Vagina (tissue), 2 donors: ENCODE results near the gene PARD3. TPM values are rescaled to one million over a fixed set of nuclear protein-coding genes. Genes with fewer than 3 reads are reported as not detected.

Experiments used
- DNase-seq, 2 donors: peaks; one replicate each; pipeline ENCODE4 v3.0.0-alpha.2; 2017; ENCODE audit errors: extremely low spot score in 2 of 2
- H3K27ac ChIP-seq: fragments of 200-600 bp; sonication (generic); one replicate; pipeline ENCODE4 v1.5.1; 2019
- H3K27me3 ChIP-seq: fragments of 200-600 bp; sonication (generic); one replicate; pipeline ENCODE4 v1.5.1; 2019
- H3K36me3 ChIP-seq, 2 donors: fragments of 200-600 bp; sonication (generic); one replicate each; pipeline ENCODE4 v1.5.1; 2017 to 2019
- H3K4me1 ChIP-seq: fragments of 200-600 bp; sonication (generic); one replicate; pipeline ENCODE4 v1.5.1; 2019
- H3K4me3 ChIP-seq, 2 donors: fragments of 200-600 bp; sonication (generic); 1 replicate in 1 of 2; 2 replicates in 1 of 2; pipeline ENCODE4 v1.5.1; 2016 to 2019
- H3K9me3 ChIP-seq: fragments of 200-600 bp; sonication (generic); one replicate; pipeline ENCODE4 v1.5.1; 2019
- POLR2A ChIP-seq, 2 donors: fragments of 450-650 bp; IDR thresholded peaks; one replicate each; pipeline ENCODE4 v1.6.1; 2017; ENCODE audit warnings: antibody characterized with exemption in 2 of 2, mild to moderate bottlenecking in 2 of 2, moderate library complexity in 2 of 2
- POLR2AphosphoS5 ChIP-seq, 2 donors: sonication (generic); formaldehyde crosslinking; IDR thresholded peaks; one replicate each; pipeline ENCODE4 v1.9.0; 2017; ENCODE audit warnings: antibody characterized with exemption in 2 of 2, mild to moderate bottlenecking in 2 of 2, low read depth in 1 of 2; ENCODE audit not compliant: insufficient read depth in 1 of 2
- intact Hi-C: fragments of 100-400 bp; cut with DNase I; formaldehyde crosslinking; loops from one replicate; pipeline ENCODE4 v1.15.1; 2023
- total RNA-seq: library from RNA; depleted of rRNA; stranded (reverse); fragments of >200 nt; gene quantifications from one replicate; pipeline ENCODE4 v1.2.3, GENCODE V29; 2016
- TF ChIP-seq, protein P1 (sequence below), 3 experiments: fragments of 450-650 bp in 2 of 3; fragments of 200-600 bp in 1 of 3; sonication (generic) in 1 of 3; IDR thresholded peaks; one replicate each; pipeline ENCODE4 v1.5.1; 2017 to 2019; ENCODE audit warnings: antibody characterized with exemption in 3 of 3, mild to moderate bottlenecking in 2 of 3, moderate library complexity in 2 of 3

Gene PARD3
- total RNA-seq, 1 donor from 2014 or later = 95.5 TPM

DNA sequence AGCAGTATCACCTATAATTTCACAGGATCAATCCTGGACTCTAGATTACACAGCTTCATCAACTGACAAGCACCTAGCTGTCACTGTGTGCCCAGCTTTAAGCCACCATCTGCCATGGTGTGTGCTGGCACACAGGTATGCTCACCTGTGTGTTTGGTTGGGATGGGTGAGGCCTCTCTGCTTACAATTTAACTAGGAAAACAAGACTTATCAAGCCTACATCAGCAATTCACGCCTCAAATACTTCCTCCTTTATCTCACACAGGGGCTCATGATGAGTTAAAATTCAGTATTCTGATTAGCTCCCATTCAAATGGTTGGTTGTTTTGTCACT lies 608.2 kb downstream of the PARD3 start:
- intact Hi-C loops = no loop called here
- no peaks in the 10 kb centered on the region for H3K4me1 ChIP-seq
- H3K27me3 ChIP-seq = no peaks in the 10 kb centered on the region
- H3K9me3 ChIP-seq = no peaks in the 10 kb centered on the region
- no peak overlapping the region for H3K4me3 ChIP-seq
- no peaks in the 10 kb centered on the region for H3K36me3 ChIP-seq
- TF ChIP-seq, protein P1, sequence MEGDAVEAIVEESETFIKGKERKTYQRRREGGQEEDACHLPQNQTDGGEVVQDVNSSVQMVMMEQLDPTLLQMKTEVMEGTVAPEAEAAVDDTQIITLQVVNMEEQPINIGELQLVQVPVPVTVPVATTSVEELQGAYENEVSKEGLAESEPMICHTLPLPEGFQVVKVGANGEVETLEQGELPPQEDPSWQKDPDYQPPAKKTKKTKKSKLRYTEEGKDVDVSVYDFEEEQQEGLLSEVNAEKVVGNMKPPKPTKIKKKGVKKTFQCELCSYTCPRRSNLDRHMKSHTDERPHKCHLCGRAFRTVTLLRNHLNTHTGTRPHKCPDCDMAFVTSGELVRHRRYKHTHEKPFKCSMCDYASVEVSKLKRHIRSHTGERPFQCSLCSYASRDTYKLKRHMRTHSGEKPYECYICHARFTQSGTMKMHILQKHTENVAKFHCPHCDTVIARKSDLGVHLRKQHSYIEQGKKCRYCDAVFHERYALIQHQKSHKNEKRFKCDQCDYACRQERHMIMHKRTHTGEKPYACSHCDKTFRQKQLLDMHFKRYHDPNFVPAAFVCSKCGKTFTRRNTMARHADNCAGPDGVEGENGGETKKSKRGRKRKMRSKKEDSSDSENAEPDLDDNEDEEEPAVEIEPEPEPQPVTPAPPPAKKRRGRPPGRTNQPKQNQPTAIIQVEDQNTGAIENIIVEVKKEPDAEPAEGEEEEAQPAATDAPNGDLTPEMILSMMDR (IDR thresholded peaks at IDR 0.05) = no peak
- TF ChIP-seq POLR2A (IDR thresholded peaks at IDR 0.05) (no peak), POLR2AphosphoS5 (IDR thresholded peaks at IDR 0.05; ENCODE audit: insufficient read depth in 1 of 2, low read depth in 1 of 2) (no peak)
- no peak overlapping the region for H3K27ac ChIP-seq
- DNase-seq = no peak

GRCh38 chr10:34206078-34206934 lies 608.8 kb downstream of the PARD3 start:
- TF ChIP-seq, protein P1 (IDR thresholded peaks at IDR 0.05) = no peak
- TF ChIP-seq POLR2A (IDR thresholded peaks at IDR 0.05) = no peak

GRCh38 chr10:34205452-34205851 lies 609.6 kb downstream of the PARD3 start:
- Histone ChIP-seq H3K36me3 (no peaks in the 10 kb centered on the region), H3K4me3 (no peak overlapping the region), H3K4me1 (no peaks in the 10 kb centered on the region), H3K9me3 (no peaks in the 10 kb centered on the region), H3K27me3 (no peaks in the 10 kb centered on the region), H3K27ac (no peak overlapping the region)
- DNase-seq = no peak
- TF ChIP-seq, protein P1 (IDR thresholded peaks at IDR 0.05) = no peak
- TF ChIP-seq POLR2AphosphoS5 (IDR thresholded peaks at IDR 0.05; ENCODE audit: insufficient read depth in 1 of 2, low read depth in 1 of 2) = no peak
- TF ChIP-seq POLR2A (IDR thresholded peaks at IDR 0.05) = no peak
- intact Hi-C loops = no loop called here

More at GRCh38 chr10:34206078-34206934, 608.8 kb downstream of the PARD3 start:
- no peak overlapping the region for H3K4me3 ChIP-seq
- no peaks in the 10 kb centered on the region for H3K4me1 ChIP-seq
- DNase-seq = no peak
- H3K27ac ChIP-seq = no peak overlapping the region
- H3K27me3 ChIP-seq = no peaks in the 10 kb centered on the region
- intact Hi-C loops = no loop called here
- no peaks in the 10 kb centered on the region for H3K36me3 ChIP-seq
- no peaks in the 10 kb centered on the region for H3K9me3 ChIP-seq

- intact Hi-C loops = no loop called here
- no peak for DNase-seq
- Histone ChIP-seq H3K9me3 (no peaks in the 10 kb centered on the region), H3K4me3 (no peak overlapping the region), H3K4me1 (no peaks in the 10 kb centered on the region), H3K36me3 (no peaks in the 10 kb centered on the region), H3K27ac (no peak overlapping the region), H3K27me3 (no peaks in the 10 kb centered on the region)
- TF ChIP-seq POLR2AphosphoS5 (IDR thresholded peaks at IDR 0.05; ENCODE audit: insufficient read depth in 1 of 2, low read depth in 1 of 2) (no peak), POLR2A (IDR thresholded peaks at IDR 0.05) (no peak)
- TF ChIP-seq, protein P1 (IDR thresholded peaks at IDR 0.05) = no peak
Measured at GRCh38 chr10:34203966-34204630, 611.0 kb downstream of the PARD3 start.

DNA sequence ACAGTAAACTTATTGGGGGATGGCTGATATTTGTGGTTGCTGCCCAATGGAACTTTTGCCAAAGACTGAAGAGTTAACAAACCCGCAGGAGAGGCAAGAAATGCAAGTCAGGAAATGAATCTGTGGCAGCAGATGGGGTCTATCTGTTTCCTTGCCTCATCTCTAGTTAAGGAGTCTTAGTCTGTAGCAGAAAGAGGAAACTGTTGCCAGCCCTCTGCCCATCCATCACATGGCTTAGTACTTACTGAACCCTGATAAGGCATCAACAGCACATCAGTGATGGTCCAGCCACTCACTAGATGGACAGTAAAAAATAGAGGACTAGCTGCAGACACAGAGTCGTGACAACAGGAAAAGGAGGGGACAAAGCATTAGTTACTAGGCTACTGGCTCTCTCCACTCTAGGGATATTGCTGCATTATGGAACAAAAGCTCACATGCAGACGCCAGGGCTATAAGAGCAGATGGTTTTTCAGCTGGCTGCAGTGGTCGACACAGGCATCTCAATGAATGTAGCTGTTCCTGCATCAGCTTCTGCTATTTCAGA lies 614.7 kb downstream of the PARD3 start:
- TF ChIP-seq POLR2AphosphoS5 (IDR thresholded peaks at IDR 0.05; ENCODE audit: insufficient read depth in 1 of 2, low read depth in 1 of 2) = no peak
- TF ChIP-seq POLR2A (IDR thresholded peaks at IDR 0.05) = no peak
- TF ChIP-seq, protein P1 (IDR thresholded peaks at IDR 0.05) = no peak
- Histone ChIP-seq H3K4me3 (no peak overlapping the region), H3K9me3 (no peaks in the 10 kb centered on the region), H3K36me3 (no peaks in the 10 kb centered on the region), H3K27me3 (no peaks in the 10 kb centered on the region), H3K4me1 (no peaks in the 10 kb centered on the region), H3K27ac (no peak overlapping the region)
- no peak for DNase-seq
- intact Hi-C loops = no loop called here
